WERI-Rb-1 (cell line): ENCODE measurements around the gene ZNF844.

ENCODE experiments used
- DNase-seq: peaks from one replicate; pipeline ENCODE4 v3.0.0-alpha.2; 2020
- H3K27ac ChIP-seq: fragments of 250-450 bp; sonication (Bioruptor Pico); 2 replicates; pipeline ENCODE4 v1.5.1; 2020; ENCODE audit warnings: mild to moderate bottlenecking, moderate library complexity
- H3K27me3 ChIP-seq: fragments of 250-450 bp; sonication (Bioruptor Pico); 2 replicates; pipeline ENCODE4 v1.5.1; 2021; ENCODE audit warnings: mild to moderate bottlenecking, low read depth, moderate library complexity; ENCODE audit not compliant: insufficient read depth, severe bottlenecking
- H3K36me3 ChIP-seq: fragments of 250-450 bp; sonication (Bioruptor Pico); 2 replicates; pipeline ENCODE4 v1.5.1; 2020; ENCODE audit warnings: mild to moderate bottlenecking, moderate library complexity
- H3K4me3 ChIP-seq: 2 replicates; pipeline ENCODE4 v1.5.1; 2011; ENCODE audit warnings: low read depth, mild to moderate bottlenecking, control low read depth, low read length
- H3K9me3 ChIP-seq: fragments of 250-450 bp; sonication (Bioruptor Pico); 2 replicates; pipeline ENCODE4 v1.5.1; 2021; ENCODE audit warnings: mild to moderate bottlenecking, moderate library complexity; ENCODE audit not compliant: severe bottlenecking
- TF ChIP-seq, protein P1 (sequence below): IDR thresholded peaks from 2 replicates; pipeline ENCODE4 v1.5.1; 2011; ENCODE audit warnings: low read depth, mild to moderate bottlenecking, control low read depth, inconsistent platforms, low read length

Gene ZNF844

DNA sequence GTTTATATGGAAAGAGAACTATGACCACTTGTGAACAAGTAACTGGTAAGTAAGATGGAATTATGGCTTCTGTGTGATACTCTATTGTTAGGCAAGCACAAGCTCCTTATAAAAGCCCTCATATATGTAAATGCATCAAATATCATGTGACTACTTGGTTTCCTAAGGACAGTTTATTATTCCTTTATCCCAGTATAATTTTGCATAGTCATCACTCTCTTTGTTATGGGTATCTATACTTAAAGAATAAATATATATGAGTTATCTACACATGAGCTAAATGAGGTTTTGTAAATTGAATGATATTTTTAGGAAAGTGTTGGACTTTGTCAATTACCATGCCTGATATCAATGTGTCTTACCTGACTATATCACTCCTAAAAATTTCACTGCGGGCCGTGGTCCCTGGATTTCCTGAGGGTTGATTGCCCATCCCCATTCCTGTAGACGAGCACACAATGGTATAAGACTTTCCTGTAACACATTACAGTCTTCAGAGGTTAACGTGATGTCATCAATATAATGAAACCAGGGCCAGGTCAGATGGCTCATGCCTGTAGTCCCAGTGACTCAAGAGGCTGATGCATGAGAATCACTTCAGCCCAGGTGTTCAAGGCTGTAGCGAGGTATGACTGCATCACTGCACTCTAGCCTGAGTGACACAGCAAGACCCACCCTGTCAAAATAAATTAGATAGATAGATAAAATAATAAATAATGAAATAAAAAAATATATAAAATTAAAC is 20.7 kb downstream of the ZNF844 start:
- Histone ChIP-seq H3K36me3 (peaks cover 23% of the 10 kb centered on the region), H3K9me3 (no peaks in the 10 kb centered on the region), H3K27me3 (no peaks in the 10 kb centered on the region), H3K27ac (no peak overlapping the region), H3K4me3 (no peak overlapping the region)
- no peak for DNase-seq
- TF ChIP-seq, protein P1, sequence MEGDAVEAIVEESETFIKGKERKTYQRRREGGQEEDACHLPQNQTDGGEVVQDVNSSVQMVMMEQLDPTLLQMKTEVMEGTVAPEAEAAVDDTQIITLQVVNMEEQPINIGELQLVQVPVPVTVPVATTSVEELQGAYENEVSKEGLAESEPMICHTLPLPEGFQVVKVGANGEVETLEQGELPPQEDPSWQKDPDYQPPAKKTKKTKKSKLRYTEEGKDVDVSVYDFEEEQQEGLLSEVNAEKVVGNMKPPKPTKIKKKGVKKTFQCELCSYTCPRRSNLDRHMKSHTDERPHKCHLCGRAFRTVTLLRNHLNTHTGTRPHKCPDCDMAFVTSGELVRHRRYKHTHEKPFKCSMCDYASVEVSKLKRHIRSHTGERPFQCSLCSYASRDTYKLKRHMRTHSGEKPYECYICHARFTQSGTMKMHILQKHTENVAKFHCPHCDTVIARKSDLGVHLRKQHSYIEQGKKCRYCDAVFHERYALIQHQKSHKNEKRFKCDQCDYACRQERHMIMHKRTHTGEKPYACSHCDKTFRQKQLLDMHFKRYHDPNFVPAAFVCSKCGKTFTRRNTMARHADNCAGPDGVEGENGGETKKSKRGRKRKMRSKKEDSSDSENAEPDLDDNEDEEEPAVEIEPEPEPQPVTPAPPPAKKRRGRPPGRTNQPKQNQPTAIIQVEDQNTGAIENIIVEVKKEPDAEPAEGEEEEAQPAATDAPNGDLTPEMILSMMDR, result no peak

DNA sequence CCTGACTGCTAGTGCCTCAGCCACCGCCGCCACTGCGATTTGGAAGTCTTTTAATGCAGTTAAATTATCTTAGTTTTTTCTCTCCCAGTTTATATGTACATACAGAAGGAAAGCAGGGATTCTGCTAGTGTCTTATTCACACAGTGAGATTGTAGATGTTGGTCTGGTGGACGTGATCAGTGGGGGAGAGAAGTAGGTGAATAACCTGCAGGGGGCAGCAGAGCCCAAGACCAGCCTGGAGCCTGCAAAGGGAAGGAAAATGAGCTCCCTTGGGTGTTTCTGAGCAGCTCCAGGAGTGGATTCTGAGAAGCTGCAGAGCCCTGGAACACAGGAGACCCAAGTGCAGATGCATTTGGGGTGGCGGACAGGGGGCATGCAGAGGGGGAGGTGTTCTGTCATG is 26.3 kb downstream of the ZNF844 start:
- DNase-seq, result peak; percentile 66
- H3K9me3 ChIP-seq, result no peaks in the 10 kb centered on the region
- TF ChIP-seq, protein P1, result peak; percentile 78
- H3K27ac ChIP-seq, result no peak overlapping the region
- H3K36me3 ChIP-seq, result no peaks in the 10 kb centered on the region
- H3K27me3 ChIP-seq, result no peaks in the 10 kb centered on the region
- no peak overlapping the region for H3K4me3 ChIP-seq

GRCh38 chr19:12092065-12092867 is 27.7 kb downstream of the ZNF844 start:
- H3K36me3 ChIP-seq, result no peaks in the 10 kb centered on the region
- H3K27me3 ChIP-seq, result no peaks in the 10 kb centered on the region
- H3K27ac ChIP-seq, result no peak overlapping the region
- TF ChIP-seq, protein P1, result no peak
- no peaks in the 10 kb centered on the region for H3K9me3 ChIP-seq
- DNase-seq, result no peak
- H3K4me3 ChIP-seq, result no peak overlapping the region

DNA sequence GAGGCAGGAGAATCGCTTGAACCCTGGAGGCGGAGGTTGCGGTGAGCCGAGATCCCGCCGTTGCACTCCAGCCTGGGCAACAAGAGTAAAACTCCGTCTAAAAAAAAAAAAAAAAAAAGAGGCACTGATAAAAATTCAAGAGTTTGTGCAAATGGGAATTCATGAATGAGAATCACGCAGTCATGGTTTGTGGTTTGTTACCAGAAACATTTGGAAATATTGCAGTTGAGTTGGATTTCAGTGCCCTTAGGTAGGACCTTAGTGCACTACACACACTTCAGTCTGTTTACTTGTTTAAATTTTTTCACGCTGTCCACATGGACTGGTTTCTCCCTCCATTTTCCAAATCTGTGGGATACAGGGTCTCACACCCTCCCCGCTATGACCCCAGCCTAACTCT is 28.4 kb downstream of the ZNF844 start:
- Histone ChIP-seq H3K27me3 (no peaks in the 10 kb centered on the region), H3K9me3 (no peaks in the 10 kb centered on the region), H3K36me3 (no peaks in the 10 kb centered on the region), H3K4me3 (no peak overlapping the region), H3K27ac (no peak overlapping the region)
- no peak for DNase-seq
- TF ChIP-seq, protein P1, result no peak

DNA sequence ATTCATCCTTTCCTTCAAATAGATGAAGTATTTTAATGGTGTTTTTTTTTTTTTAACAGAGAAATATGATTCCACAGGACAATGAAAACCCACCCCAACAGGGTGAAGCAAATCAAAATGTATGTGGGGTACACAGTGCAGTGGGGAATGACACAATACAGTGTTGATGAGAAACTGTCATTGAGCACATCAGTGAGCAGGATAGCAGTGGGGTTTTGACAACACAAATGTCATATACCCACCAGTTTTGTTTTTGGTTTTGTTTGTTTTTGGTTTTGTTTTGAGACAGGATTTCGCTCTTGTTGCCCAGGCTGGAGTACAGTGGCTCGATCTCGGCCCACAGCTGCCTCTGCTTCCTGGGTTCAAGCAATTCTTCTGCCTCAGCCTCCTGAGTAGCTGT is 29.2 kb downstream of the ZNF844 start:
- no peak for DNase-seq
- Histone ChIP-seq H3K9me3 (no peaks in the 10 kb centered on the region), H3K27ac (no peak overlapping the region), H3K36me3 (no peaks in the 10 kb centered on the region), H3K4me3 (no peak overlapping the region), H3K27me3 (no peaks in the 10 kb centered on the region)
- TF ChIP-seq, protein P1, result no peak
